Stimulated activated CD8-positive, alpha-beta memory T cell treated with anti-CD3 and anti-CD28 coated beads, Interleukin-15, amount 100 ng/mL, for 48 hours (primary cell): Measurements from ENCODE around the gene GJC3.
"Not testable (repeated sequence)": the region's sequence is repeated elsewhere in the genome, so short reads cannot be mapped to it uniquely, and the experiment has no call there.

Source experiments
- DNase-seq, 2 donors: peaks; one replicate each; pipeline ENCODE4 v3.0.0-alpha.2; 2020; ENCODE audit warnings: low read depth in 2 of 2

The GJC3 gene, protein sequence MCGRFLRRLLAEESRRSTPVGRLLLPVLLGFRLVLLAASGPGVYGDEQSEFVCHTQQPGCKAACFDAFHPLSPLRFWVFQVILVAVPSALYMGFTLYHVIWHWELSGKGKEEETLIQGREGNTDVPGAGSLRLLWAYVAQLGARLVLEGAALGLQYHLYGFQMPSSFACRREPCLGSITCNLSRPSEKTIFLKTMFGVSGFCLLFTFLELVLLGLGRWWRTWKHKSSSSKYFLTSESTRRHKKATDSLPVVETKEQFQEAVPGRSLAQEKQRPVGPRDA

GRCh38 chr7:99928994-99929729, at the start of gene GJC3:
Gene GJC3 (minus strand): TSS chr7:99929620. CDS start chr7:99929620, 0 bp downstream.
- no peak for DNase-seq

DNA sequence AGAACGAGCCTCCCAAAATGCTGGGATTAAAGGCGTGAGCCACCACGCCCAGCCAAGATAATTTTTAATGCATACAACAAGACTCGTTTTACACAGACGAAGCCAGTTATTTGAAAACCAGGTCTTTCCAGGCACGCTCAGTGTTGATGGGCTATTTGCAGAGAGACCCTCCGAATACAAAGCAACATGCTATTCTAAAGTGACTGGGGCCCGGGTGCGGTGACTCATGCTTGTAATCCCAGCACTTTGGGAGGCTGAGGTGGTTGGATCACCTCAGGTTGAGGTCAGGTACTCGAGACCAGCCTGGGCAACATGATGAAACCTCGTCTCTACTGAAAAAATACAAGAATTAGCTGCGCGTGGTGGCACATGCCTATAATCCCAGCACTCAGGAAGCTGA, 47.2 kb upstream of the GJC3 start:
- no peak for DNase-seq

DNA sequence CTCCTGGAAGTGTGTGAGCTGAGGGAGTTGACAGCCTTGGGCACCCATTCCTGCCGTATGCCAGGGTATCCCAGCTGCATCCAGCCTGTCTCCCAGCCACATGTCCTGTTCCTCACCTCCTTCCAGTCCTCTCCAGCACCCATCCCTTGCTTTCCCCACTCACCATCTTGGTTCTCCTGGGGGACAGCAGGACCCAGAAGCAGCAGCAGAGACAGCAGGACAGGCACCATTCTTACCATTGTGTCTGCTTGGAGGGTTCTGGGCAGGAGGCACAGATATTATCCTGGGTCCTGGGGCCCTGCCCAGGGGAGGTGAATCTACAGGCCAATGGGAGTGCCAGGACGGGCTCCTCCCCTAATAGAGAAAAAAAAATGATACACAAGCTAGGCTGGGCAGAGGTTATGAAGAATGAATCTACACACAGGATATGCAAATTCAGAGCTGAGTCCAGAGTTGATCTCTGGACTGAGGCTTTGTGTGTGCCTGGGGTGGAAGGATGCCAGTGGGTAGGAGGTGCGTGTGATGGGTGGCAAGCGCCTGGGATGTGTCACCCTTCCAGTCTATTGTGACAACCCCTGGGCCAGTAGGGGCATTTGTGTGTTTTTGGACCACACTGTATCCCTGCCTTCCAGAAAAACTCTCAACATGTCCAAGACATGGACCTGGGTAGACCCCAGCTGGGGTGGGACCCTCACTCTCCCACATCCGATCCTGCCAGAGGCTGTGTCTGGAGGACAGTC, 46.5 kb upstream of the GJC3 start, which contains the start of gene AZGP1:
Gene AZGP1 (minus strand): TSS at position 250 of the 740 bp plus-strand sequence. CDS start 11 bp downstream, at position 239.
- DNase-seq: no peak

GRCh38 chr7:99974681-99975080, 45.3 kb upstream of the GJC3 start:
- no peak for DNase-seq

DNA sequence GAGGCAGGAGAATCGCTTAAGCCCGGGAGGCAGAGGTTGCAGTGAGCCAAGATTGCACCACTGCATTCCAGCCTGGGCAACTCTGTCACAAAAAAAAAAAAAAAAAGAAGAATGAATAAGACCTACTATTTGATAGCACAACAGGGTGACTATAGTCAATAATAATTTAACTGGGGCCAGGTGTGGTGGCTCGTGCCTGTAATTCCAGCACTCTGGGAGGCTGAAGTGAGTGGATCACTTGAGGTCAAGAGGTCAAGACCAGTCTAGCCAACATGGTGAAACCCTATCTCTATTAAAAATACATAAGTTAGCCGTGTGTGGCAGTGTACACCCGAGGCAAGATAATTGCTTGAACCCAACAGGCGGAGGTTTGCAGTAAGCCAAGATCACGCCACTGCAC, 44.4 kb upstream of the GJC3 start:
- not testable (repeated sequence) for DNase-seq

DNA sequence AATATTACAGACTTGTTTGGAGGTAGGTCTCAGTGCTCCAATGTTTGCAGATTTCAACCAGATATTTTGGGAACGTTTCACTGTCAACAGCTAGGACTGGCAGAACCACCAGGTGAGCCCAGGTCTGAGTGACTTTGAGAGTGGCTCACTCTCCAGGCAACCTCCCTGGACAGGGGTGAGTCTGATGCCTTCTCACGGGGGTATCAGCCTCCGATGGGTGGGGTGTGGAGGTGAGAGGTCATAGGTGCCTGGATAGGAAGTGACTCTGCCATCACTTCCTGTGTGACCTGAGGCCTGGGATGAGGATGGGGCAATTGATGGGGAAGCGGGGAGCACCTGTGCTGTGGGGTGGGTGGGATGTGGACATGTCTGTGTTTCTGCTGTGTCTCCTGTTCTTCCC, 41.8 kb upstream of the GJC3 start:
- DNase-seq: no peak

GRCh38 chr7:99969813-99970212, 40.4 kb upstream of the GJC3 start:
- not testable (repeated sequence) for DNase-seq

- DNase-seq: no peak
Measured at GRCh38 chr7:99969298-99969697, 39.9 kb upstream of the GJC3 start.

GRCh38 chr7:99958564-99959227, 29.3 kb upstream of the GJC3 start:
- DNase-seq: no peak

- no peak for DNase-seq
Measured at GRCh38 chr7:99955247-99955646, 25.8 kb upstream of the GJC3 start.

GRCh38 chr7:99954643-99955042, 25.2 kb upstream of the GJC3 start:
- DNase-seq: not testable (repeated sequence)

GRCh38 chr7:99953649-99954048, 24.2 kb upstream of the GJC3 start:
- DNase-seq: peak in 1 of 2 donors; percentile 2

DNA sequence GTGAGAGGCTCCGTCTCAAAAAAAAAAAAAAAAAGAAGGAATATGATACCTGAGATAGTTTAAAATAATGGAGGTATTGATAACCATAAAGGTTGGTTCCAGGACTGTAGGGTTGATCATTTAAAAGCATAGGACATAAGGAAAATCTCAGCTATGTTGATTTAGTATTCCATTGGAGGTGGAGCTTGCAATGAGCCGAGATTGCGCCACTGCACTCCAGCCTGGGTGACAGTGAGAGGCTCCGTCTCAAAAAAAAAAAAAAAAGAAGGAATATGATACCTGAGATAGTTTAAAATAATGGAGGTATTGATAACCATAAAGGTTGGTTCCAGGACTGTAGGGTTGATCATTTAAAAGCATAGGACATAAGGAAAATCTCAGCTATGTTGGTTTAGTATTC, 23.2 kb upstream of the GJC3 start:
- not testable (repeated sequence) for DNase-seq

GRCh38 chr7:99950819-99951218, 21.4 kb upstream of the GJC3 start:
- DNase-seq: not testable (repeated sequence)

GRCh38 chr7:99949645-99950228, 20.3 kb upstream of the GJC3 start:
- DNase-seq: no peak

DNA sequence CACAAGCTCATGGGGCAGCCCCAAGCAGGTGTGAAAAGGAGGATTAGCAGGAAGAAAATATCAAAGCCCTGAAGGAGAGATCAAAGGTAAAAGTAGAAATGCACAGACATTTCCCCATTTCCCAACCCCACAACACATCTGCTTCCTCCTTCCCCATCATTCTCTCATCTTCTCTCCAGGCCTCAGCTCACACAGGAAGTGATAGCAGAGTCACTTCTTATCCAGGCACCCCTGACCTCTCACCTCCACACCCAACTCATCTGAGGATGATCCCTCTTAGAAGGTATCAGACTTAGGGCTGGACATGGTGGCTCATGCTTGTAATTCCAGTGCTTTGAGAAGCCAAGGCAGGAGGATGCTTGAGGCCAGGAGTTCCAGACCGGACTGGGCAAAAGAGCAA, 18.2 kb upstream of the GJC3 start:
- no peak for DNase-seq

DNA sequence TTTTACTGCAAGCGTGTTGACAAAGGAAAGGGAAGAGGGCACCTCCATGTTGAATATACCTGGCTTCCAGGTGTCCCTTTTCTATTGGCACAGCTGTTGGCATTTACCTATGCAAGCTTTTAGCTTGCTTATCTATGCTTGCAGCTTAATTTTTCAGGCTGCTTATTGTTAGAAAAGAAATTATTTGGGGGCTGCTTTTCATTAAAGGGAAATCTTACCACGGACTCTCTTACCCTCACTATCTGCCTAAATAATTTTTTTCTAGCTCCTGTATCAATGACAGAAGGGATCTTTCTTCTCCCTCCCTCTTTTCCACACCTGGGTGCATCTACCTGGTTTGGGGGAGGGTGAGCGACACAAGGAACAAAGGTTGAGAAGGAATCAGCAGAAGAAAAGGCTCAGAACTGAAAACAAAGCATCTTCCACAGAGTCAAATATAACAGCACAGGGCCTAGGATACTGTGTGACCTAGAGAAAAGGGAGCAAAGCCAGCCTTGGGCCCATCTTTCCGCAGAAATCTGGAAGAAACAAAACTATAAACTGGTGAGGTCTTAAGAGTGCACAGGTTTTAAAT, 15.2 kb upstream of the GJC3 start:
- no peak for DNase-seq

DNA sequence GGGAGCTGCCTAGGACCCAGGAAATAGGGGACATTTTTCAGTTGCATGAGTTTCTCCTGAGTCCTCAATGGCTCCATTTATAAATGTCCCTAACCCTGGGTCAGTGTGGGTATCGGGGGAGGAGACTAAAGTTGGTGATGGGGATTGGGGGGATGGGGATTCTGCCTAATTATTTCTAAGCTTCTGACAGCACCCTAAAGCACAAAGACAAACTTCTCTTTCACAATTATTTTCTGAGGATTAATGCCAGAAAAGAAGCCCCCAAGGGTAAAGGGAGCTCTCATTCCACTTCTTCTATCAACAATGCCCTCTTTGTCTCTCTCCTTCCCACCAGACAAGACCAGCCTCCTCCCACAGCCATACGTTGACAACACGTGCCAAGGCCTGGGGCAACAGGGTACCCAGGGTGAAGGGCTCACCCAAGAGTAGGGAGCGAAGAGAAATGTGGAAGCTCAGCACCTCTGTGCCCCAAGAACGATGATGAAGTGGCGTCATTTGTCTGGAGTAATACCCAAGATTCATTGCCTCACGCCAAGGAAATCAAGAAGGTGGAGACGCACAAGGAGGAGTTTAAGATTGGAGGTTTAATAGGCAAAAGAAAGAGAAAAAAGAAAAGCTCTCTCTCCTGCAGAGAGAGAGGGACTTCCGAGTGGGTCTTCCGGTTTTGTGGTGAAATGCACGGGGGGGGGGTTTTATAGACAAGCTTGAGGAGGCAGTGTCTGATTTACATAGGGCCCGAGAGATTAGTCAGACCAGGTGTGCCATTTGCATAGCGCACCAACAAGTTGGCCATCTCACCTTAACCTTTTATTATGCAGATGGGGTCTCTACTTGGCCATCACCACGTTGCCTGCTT, 14.4 kb upstream of the GJC3 start:
- no peak for DNase-seq

DNA sequence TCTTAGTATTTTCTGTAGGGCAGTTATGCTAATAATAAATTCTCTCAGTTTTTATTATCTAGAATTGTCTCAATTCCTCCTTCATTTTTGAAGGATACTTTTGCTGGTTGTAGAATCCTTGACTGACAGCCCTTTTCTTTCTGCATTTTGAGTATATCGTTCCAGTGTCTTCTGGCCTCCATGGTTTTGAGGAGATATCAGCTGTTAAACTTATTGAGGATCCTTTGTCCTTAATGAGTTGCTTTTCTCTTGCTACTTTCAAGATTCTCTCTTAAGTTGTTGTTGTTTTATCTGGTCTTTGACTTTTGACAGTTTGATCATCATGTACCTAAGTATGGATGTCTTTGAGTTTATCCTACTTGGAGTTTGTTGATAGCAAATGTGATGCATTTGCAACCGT, 8.9 kb upstream of the GJC3 start:
- DNase-seq: no peak

- not testable (repeated sequence) for DNase-seq
Measured at GRCh38 chr7:99935009-99935408, 5.6 kb upstream of the GJC3 start.
